NCI-H128 (cell line): ENCODE results near the gene NDE1.
"Not testable (repeated sequence)": the region's sequence is repeated elsewhere in the genome, so short reads cannot be mapped to it uniquely, and the experiment has no call there.

ENCODE experiments used
- DNase-seq: peaks from one replicate; lab custom pipeline; 2025; ENCODE audit not compliant: unreplicated experiment; lab: John Stamatoyannopoulos, UW

NDE1 gene

GRCh38 chr16:15649727-15650018, 372 bp upstream of the NDE1 start:
- no peak for DNase-seq

GRCh38 chr16:15650698-15651171, 690 bp downstream of the NDE1 start:
- DNase-seq, result no peak

- DNase-seq, result no peak
Measured at GRCh38 chr16:15652293-15653001, 2.4 kb downstream of the NDE1 start.

GRCh38 chr16:15653227-15653626, 3.2 kb downstream of the NDE1 start:
- no peak for DNase-seq

GRCh38 chr16:15654591-15654990, 4.5 kb downstream of the NDE1 start:
- no peak for DNase-seq

- not testable (repeated sequence) for DNase-seq
Measured at GRCh38 chr16:15655561-15655960, 5.5 kb downstream of the NDE1 start.

GRCh38 chr16:15658149-15658548, 8.1 kb downstream of the NDE1 start:
- DNase-seq, result no peak

GRCh38 chr16:15658556-15658955, 8.5 kb downstream of the NDE1 start:
- no peak for DNase-seq

- DNase-seq, result no peak
Measured at GRCh38 chr16:15660203-15660601, 10.2 kb downstream of the NDE1 start.

- no peak for DNase-seq
Measured at GRCh38 chr16:15665107-15665506, 15.1 kb downstream of the NDE1 start.

GRCh38 chr16:15667091-15667742, 17.2 kb downstream of the NDE1 start:
- no peak for DNase-seq

GRCh38 chr16:15671530-15672117, 21.6 kb downstream of the NDE1 start:
- no peak for DNase-seq

GRCh38 chr16:15672127-15672513, 22.1 kb downstream of the NDE1 start:
- DNase-seq, result not testable (repeated sequence)

- no peak for DNase-seq
Measured at GRCh38 chr16:15672514-15673167, 22.6 kb downstream of the NDE1 start.

GRCh38 chr16:15674571-15674970, 24.5 kb downstream of the NDE1 start:
- no peak for DNase-seq

GRCh38 chr16:15676506-15676905, 26.5 kb downstream of the NDE1 start:
- no peak for DNase-seq

GRCh38 chr16:15677447-15677846, 27.4 kb downstream of the NDE1 start:
- DNase-seq, result no peak

GRCh38 chr16:15682105-15682570, 32.1 kb downstream of the NDE1 start:
- no peak for DNase-seq

- no peak for DNase-seq
Measured at GRCh38 chr16:15686287-15686686, 36.2 kb downstream of the NDE1 start.

GRCh38 chr16:15689290-15689689, 39.2 kb downstream of the NDE1 start:
- no peak for DNase-seq

- DNase-seq, result no peak
Measured at GRCh38 chr16:15690296-15690695, 40.3 kb downstream of the NDE1 start.

GRCh38 chr16:15691046-15691445, 41.0 kb downstream of the NDE1 start:
- DNase-seq, result no peak
